Hematopoietic multipotent progenitor cell treated with erythropoietin and hydrocortisone succinate and interleukin-3 and kit ligand, for 6 days (in vitro differentiated cells): ENCODE results near the gene PIGZ.

Experiments
- DNase-seq: peaks from one replicate; pipeline ENCODE4 v3.0.0-alpha.2; 2015

Gene PIGZ

GRCh38 chr3:196968233-196969133 is at the start of gene PIGZ:
TSS of gene PIGZ (minus strand) at chr3:196968833. CDS start at chr3:196952031, 16,802 bp downstream.
- peak; percentile 79 for DNase-seq

GRCh38 chr3:197017003-197017402 is 48.4 kb upstream of the PIGZ start:
- no peak for DNase-seq

GRCh38 chr3:197015790-197016736 is 47.4 kb upstream of the PIGZ start:
- DNase-seq = no peak

- DNase-seq = no peak
Measured at GRCh38 chr3:197014942-197015575, 46.4 kb upstream of the PIGZ start.

GRCh38 chr3:197014024-197014423 is 45.4 kb upstream of the PIGZ start:
- DNase-seq = no peak

- DNase-seq = no peak
Measured at GRCh38 chr3:197012540-197012883, 43.9 kb upstream of the PIGZ start.

GRCh38 chr3:197011780-197012539 is 43.3 kb upstream of the PIGZ start:
- no peak for DNase-seq

- DNase-seq = no peak
Measured at GRCh38 chr3:197010556-197011351, 42.1 kb upstream of the PIGZ start.

GRCh38 chr3:197009532-197010019 is 40.9 kb upstream of the PIGZ start:
- DNase-seq = no peak

GRCh38 chr3:197008436-197009209 is 40.0 kb upstream of the PIGZ start:
- DNase-seq = no peak

GRCh38 chr3:197007953-197008352 is 39.3 kb upstream of the PIGZ start:
- no peak for DNase-seq

GRCh38 chr3:197007296-197007940 is 38.8 kb upstream of the PIGZ start:
- no peak for DNase-seq

- DNase-seq = no peak
Measured at GRCh38 chr3:197006860-197007259, 38.2 kb upstream of the PIGZ start.

GRCh38 chr3:197006446-197006845 is 37.8 kb upstream of the PIGZ start:
- DNase-seq = no peak

- peak; percentile 57 for DNase-seq
Measured at GRCh38 chr3:197003461-197004385, 35.1 kb upstream of the PIGZ start.

GRCh38 chr3:197002701-197003454 is 34.2 kb upstream of the PIGZ start:
- DNase-seq = peak; percentile 78

- DNase-seq = peak; percentile 21
Measured at GRCh38 chr3:197001972-197002700, 33.5 kb upstream of the PIGZ start.
